ENCODE measurements around the gene MRPS12. TPM values are rescaled to one million over a fixed set of nuclear protein-coding genes. Genes with fewer than 3 reads are reported as not detected.

Gene MRPS12
- total and polyA plus RNA-seq, 4 donors, result 14.3 to 33.3 (median 20.4) TPM

DNA sequence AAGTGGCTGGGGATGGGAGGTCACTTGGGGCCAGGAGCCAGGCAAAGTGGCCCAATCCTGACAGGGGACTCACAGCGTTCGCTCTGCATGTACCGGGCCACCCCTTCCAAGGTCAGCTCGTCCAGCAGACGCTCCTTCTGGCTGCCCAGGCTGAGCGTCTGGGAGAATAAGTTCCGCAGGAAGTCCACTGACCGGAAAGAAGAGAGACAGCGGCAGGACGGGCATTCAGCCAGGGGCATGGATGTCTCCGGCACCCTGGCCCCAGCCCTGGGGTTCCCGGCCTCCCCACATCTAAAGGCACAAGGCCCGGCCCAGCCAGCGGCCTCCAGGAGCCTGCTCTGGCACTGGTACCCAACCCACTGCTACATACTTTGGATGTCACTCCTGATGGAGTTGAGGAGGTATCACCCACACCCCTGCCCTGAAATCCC, 37.4 kb upstream of the MRPS12 start:
- intact Hi-C loops (cut with DNase I), result no loop called here
- no peaks in the 10 kb centered on the region for H3K4me1 ChIP-seq (ENCODE audit: control insufficient read depth in 1 of 2, insufficient read depth in 2 of 2, low read length in 2 of 2)
- H3K36me3 ChIP-seq (ENCODE audit: control insufficient read depth in 1 of 2, insufficient read depth in 2 of 2, low read length in 1 of 2), result peaks cover 0 to 6% of the 10 kb centered on the region in 2 donors
- WGBS, 2 donors, result 94 to 97% methylated on average over 14 of the region's 14 CpGs
- H3K4me3 ChIP-seq (ENCODE audit: low read length in 2 of 2), result no peak overlapping the region
- no peak for DNase-seq
- no peak for ATAC-seq (ENCODE audit: low FRiP score)
- no peaks in the 10 kb centered on the region for H3K9me3 ChIP-seq (ENCODE audit: control insufficient read depth, low read length)
- no peak overlapping the region for H3K27ac ChIP-seq (ENCODE audit: low read depth in 1 of 2, low read length in 2 of 2)
- no peaks in the 10 kb centered on the region for H3K27me3 ChIP-seq (ENCODE audit: control insufficient read depth in 1 of 2, insufficient read depth in 2 of 2, low read length in 1 of 2)

DNA sequence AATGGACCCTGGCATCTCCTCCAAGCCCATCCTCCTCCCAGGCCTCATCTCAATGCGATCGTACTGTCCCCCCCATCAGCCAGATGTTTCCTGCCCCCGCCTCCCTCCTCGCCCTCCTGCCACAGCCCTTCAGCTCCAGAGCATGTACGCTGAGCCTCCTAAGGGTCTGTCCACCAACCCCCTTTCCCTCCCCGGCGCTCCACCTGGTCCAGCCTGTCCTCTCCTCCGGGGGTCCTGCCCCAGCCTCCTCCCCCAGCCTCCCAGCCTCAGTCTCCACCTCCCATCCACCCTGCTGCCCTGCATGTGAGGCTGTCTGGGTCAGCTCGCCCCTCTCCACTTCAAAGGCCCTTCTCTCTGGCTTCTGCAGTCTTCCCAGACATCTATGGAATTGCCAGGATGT, 35.8 kb upstream of the MRPS12 start:
- Histone ChIP-seq H3K4me1 (ENCODE audit: control insufficient read depth in 1 of 2, insufficient read depth in 2 of 2, low read length in 2 of 2) (no peaks in the 10 kb centered on the region), H3K36me3 (ENCODE audit: control insufficient read depth in 1 of 2, insufficient read depth in 2 of 2, low read length in 1 of 2) (peaks cover 0 to 2% of the 10 kb centered on the region in 2 donors), H3K27ac (ENCODE audit: low read depth in 1 of 2, low read length in 2 of 2) (no peak overlapping the region), H3K4me3 (ENCODE audit: low read length in 2 of 2) (no peak overlapping the region), H3K27me3 (ENCODE audit: control insufficient read depth in 1 of 2, insufficient read depth in 2 of 2, low read length in 1 of 2) (no peaks in the 10 kb centered on the region), H3K9me3 (ENCODE audit: control insufficient read depth, low read length) (no peaks in the 10 kb centered on the region)
- WGBS, 2 donors, result 81 to 84% methylated on average over 9 of the region's 9 CpGs
- intact Hi-C loops (cut with DNase I), result no loop called here
- no peak for DNase-seq
- no peak for ATAC-seq (ENCODE audit: low FRiP score)

DNA sequence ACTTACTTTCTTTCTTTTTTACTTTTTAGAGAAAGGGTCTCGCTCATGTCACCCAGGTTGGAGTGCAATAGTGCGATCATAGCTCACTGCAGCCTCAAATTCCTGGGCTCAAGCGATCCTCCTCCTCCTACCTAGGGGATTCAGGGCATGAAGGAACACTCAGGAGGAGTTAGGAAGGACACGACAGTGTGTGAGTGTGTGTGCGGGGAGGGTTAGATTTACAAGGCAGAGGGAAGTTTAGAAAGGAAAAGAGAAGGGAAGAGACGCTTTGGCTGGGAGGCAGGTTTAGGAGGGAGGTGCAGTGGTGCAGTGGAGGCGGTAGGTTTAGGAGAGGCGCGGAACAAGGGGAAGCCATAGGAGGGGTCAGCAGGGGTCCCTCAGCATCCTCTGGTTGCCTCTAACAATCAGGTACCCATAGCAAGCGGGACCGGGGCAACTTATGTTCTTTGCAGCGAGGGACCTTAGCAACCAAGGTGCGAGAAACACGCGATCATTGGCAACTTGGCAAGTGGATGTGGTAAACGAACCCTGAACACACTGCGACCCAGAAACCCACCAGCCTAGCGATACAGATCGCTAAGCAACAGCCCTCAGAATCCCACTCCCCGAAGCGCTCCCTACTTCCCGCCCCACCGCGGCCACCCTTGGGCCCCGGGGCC, 31.8 kb upstream of the MRPS12 start:
- peak; percentile 2 for ATAC-seq (ENCODE audit: low FRiP score)

DNA sequence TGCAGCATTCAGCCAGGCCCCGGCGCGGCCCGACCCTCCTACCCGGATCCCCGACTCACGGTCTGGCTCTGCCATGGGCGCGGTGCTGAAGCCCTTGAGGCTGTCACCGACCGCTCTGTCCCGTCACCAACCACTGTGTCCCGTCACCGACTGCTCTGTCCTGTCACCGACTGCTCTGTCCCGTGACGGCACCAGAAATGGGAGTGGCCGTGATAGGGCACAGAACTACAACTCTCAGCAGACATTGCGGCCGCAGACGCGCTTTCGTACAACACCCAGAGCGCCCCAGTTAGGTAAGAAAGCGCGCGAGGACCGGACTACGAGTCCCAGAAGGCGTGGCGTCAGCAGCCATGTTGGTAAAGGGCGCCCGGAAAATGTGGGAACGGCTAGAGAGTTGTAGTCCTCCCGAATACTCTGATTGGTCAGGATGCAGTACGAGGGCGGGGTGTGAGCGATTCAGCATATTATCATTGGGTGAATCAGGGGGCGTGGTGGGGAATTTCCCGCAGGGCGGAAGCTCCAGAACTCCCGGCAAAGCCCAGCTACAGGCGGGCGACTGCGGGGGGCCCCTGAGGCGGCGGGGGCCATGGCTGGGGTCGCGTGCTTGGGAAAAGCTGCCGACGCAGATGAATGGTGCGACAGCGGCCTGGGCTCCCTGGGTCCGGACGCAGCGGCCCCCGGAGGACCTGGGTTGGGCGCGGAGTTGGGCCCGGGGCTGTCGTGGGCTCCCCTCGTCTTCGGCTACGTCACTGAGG, 31.1 kb upstream of the MRPS12 start, which contains the start of the genes NFKBIB and SIRT2:
TSS of gene NFKBIB (plus strand) at position 523 of the 755 bp plus-strand sequence. CDS start at position 587, 64 bp downstream.
TSS of gene SIRT2 (minus strand) at position 172 of the 755 bp plus-strand sequence. CDS start at position 75, 97 bp downstream.
- DNase-seq (peak; percentile 99 to 100), ATAC-seq (ENCODE audit: low FRiP score) (peak; percentile 98)
- Histone ChIP-seq H3K4me1 (ENCODE audit: control insufficient read depth in 1 of 2, insufficient read depth in 2 of 2, low read length in 2 of 2) (no peaks in the 10 kb centered on the region), H3K36me3 (ENCODE audit: control insufficient read depth in 1 of 2, insufficient read depth in 2 of 2, low read length in 1 of 2) (no peaks in the 10 kb centered on the region), H3K27me3 (ENCODE audit: control insufficient read depth in 1 of 2, insufficient read depth in 2 of 2, low read length in 1 of 2) (no peaks in the 10 kb centered on the region), H3K4me3 (ENCODE audit: low read length in 2 of 2) (peak within 1 kb of the TSS; percentile 56 to 92), H3K27ac (ENCODE audit: low read depth in 1 of 2, low read length in 2 of 2) (peak within 1 kb of the TSS in 1 of 2 donors; percentile 24), H3K9me3 (ENCODE audit: control insufficient read depth, low read length) (no peaks in the 10 kb centered on the region)
- intact Hi-C loops (cut with DNase I), result loop anchor here in 1 of 2 donors (2.0 kb wide), 1 partner anchor 29 kb away; no protein-coding TSS in a partner anchor
- WGBS, 2 donors, result 0% methylated on average over 63 to 64 of the region's 64 CpGs

More for the DNA sequence above, 31.8 kb upstream of the MRPS12 start:
- Histone ChIP-seq H3K27ac (ENCODE audit: low read depth in 1 of 2, low read length in 2 of 2) (peak overlapping the region in 1 of 2 donors; percentile 1), H3K27me3 (ENCODE audit: control insufficient read depth in 1 of 2, insufficient read depth in 2 of 2, low read length in 1 of 2) (no peaks in the 10 kb centered on the region), H3K9me3 (ENCODE audit: control insufficient read depth, low read length) (no peaks in the 10 kb centered on the region), H3K4me1 (ENCODE audit: control insufficient read depth in 1 of 2, insufficient read depth in 2 of 2, low read length in 2 of 2) (no peaks in the 10 kb centered on the region), H3K4me3 (ENCODE audit: low read length in 2 of 2) (peak overlapping the region; percentile 56 to 64), H3K36me3 (ENCODE audit: control insufficient read depth in 1 of 2, insufficient read depth in 2 of 2, low read length in 1 of 2) (no peaks in the 10 kb centered on the region)
- no peak for DNase-seq
- 4 to 5% methylated on average over 24 to 25 of the region's 25 CpGs for WGBS, 2 donors
- intact Hi-C loops (cut with DNase I), result no loop called here

DNA sequence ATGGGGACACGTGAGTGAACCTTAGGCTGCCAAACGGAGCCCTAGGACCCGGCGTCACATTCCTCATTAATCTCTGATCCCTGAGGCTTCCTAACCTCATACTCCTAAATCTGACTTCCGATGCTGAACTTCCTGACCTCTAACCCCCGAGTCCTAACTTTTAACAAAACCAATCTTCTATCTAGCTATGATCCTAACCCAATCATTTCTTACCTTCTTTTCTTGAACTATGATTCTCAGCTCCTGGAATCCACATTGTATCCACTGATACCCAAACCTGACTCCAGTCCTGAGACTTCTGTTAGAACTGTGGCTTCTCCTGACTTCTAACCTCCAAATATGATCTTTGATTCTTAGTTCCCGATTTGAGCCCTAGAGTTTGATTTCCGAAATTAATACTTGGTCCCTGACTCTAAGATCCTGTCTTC, 30.5 kb upstream of the MRPS12 start:
- Histone ChIP-seq H3K27ac (ENCODE audit: low read depth in 1 of 2, low read length in 2 of 2) (peak overlapping the region in 1 of 2 donors; percentile 24), H3K4me1 (ENCODE audit: control insufficient read depth in 1 of 2, insufficient read depth in 2 of 2, low read length in 2 of 2) (no peaks in the 10 kb centered on the region), H3K27me3 (ENCODE audit: control insufficient read depth in 1 of 2, insufficient read depth in 2 of 2, low read length in 1 of 2) (no peaks in the 10 kb centered on the region), H3K4me3 (ENCODE audit: low read length in 2 of 2) (peak overlapping the region; percentile 48 to 92), H3K9me3 (ENCODE audit: control insufficient read depth, low read length) (no peaks in the 10 kb centered on the region), H3K36me3 (ENCODE audit: control insufficient read depth in 1 of 2, insufficient read depth in 2 of 2, low read length in 1 of 2) (peaks cover 0 to 3% of the 10 kb centered on the region in 2 donors)
- intact Hi-C loops (cut with DNase I), result loop anchor here in 1 of 2 donors (2.0 kb wide), 1 partner anchor 29 kb away; no protein-coding TSS in a partner anchor
- ATAC-seq (ENCODE audit: low FRiP score) (no peak), DNase-seq (no peak)
- 2 to 4% methylated on average over 8 of the region's 8 CpGs for WGBS, 2 donors

DNA sequence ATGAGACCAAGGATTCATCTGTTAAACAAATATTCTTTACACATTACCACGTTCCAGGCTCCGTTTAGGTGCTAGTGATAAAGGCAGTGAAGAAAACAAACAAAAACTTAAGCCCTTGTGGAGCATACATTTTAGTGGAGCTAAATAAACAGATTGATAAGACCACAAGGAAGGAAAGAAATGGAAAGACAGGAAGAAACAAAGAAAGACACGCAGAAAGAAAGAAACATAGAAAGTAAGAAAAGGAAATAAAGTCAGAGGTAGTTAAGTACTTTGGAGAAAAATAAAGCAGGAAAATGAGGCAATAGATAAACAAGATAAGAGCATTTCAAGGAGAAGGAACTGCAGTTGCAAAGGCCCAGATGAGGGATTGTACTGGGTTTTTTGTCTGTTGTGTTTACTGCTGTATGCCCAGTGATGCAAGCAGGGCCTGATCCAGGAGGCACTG, 30.0 kb upstream of the MRPS12 start:
- H3K27me3 ChIP-seq (ENCODE audit: control insufficient read depth in 1 of 2, insufficient read depth in 2 of 2, low read length in 1 of 2), result no peaks in the 10 kb centered on the region

DNA sequence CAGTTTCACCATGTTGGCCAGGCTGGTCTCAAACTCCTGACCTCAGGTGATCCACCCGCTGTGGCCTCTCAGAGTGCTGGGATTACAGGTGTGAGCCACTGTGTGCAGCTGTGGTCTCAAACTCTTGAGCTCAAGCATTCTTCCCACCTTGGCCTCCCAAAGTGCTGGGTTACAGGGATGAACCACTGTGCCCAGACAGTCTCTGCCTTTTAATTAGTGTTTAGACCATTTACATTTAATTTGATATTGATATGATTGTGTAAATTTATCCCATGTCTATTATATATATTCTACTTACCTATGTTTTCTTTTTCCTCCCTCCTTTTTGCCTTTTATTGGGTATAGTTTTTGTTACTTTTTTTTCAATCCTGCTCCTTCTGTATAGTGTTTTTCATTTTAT, 29.1 kb upstream of the MRPS12 start:
- 98 to 100% methylated on average over 1 of the region's 1 CpG for WGBS, 2 donors
- no peak overlapping the region for H3K27ac ChIP-seq (ENCODE audit: low read depth in 1 of 2, low read length in 2 of 2)
- H3K9me3 ChIP-seq (ENCODE audit: control insufficient read depth, low read length), result no peaks in the 10 kb centered on the region
- no peaks in the 10 kb centered on the region for H3K27me3 ChIP-seq (ENCODE audit: control insufficient read depth in 1 of 2, insufficient read depth in 2 of 2, low read length in 1 of 2)
- no peaks in the 10 kb centered on the region for H3K4me1 ChIP-seq (ENCODE audit: control insufficient read depth in 1 of 2, insufficient read depth in 2 of 2, low read length in 2 of 2)
- intact Hi-C loops (cut with DNase I), result loop anchor here in 1 of 2 donors (2.0 kb wide), 1 partner anchor 27 kb away; no protein-coding TSS in a partner anchor
- DNase-seq (no peak), ATAC-seq (ENCODE audit: low FRiP score) (no peak)
- no peak overlapping the region for H3K4me3 ChIP-seq (ENCODE audit: low read length in 2 of 2)
- H3K36me3 ChIP-seq (ENCODE audit: control insufficient read depth in 1 of 2, insufficient read depth in 2 of 2, low read length in 1 of 2), result peaks cover 0 to 5% of the 10 kb centered on the region in 2 donors

More for the DNA sequence above, 30.0 kb upstream of the MRPS12 start:
- Histone ChIP-seq H3K9me3 (ENCODE audit: control insufficient read depth, low read length) (no peaks in the 10 kb centered on the region), H3K4me1 (ENCODE audit: control insufficient read depth in 1 of 2, insufficient read depth in 2 of 2, low read length in 2 of 2) (no peaks in the 10 kb centered on the region), H3K4me3 (ENCODE audit: low read length in 2 of 2) (no peak overlapping the region), H3K36me3 (ENCODE audit: control insufficient read depth in 1 of 2, insufficient read depth in 2 of 2, low read length in 1 of 2) (peaks cover 0 to 5% of the 10 kb centered on the region in 2 donors), H3K27ac (ENCODE audit: low read depth in 1 of 2, low read length in 2 of 2) (no peak overlapping the region)
- intact Hi-C loops (cut with DNase I), result loop anchor here in 1 of 2 donors (2.0 kb wide), 1 partner anchor 28 kb away; no protein-coding TSS in a partner anchor
- 26 to 35% methylated on average over 3 of the region's 3 CpGs for WGBS, 2 donors
- no peak for DNase-seq
- ATAC-seq (ENCODE audit: low FRiP score), result no peak

DNA sequence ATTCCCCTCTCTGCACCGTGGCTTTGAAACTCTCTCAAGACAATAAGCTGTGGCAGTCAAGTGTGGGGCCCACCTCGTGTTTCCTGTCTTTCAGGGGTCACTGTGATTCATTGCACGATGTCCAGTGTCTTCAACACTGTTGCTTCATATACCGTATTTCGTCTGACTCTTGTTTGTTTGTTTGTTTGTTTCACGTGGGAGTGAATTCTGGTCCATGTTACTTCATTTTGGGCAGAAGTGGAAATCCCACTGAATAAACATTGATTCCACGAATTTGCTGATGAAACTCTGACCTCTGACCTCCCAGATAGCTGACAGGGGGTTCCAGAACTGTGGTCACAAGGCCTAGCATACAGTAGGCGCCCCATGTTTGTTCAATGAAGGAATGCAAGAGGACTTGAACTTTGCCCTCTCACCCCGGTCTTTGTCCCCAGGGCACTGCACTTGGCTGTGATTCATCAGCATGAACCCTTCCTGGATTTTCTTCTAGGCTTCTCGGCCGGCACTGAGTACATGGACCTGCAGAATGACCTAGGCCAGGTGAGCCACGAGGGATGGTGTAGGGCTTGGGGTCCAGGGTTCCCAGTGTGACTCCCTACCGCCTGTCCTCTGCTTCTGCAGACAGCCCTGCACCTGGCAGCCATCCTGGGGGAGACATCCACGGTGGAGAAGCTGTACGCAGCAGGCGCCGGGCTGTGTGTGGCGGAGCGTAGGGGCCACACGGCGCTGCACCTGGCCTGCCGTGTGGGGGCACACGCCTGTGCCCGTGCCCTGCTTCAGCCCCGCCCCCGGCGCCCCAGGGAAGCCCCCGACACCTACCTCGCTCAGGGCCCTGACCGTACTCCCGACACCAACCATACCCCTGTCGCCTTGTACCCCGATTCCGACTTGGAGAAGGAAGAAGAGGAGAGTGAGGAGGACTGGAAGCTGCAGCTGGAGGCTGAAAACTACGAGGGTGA, 25.9 kb upstream of the MRPS12 start:
- no peak overlapping the region for H3K27ac ChIP-seq (ENCODE audit: low read depth in 1 of 2, low read length in 2 of 2)
- H3K36me3 ChIP-seq (ENCODE audit: control insufficient read depth in 1 of 2, insufficient read depth in 2 of 2, low read length in 1 of 2), result peaks cover 0 to 8% of the 10 kb centered on the region in 2 donors
- WGBS, 2 donors, result 89 to 91% methylated on average over 35 of the region's 35 CpGs
- DNase-seq (no peak), ATAC-seq (ENCODE audit: low FRiP score) (peak; percentile 13)
- intact Hi-C loops (cut with DNase I), result no loop called here
- no peaks in the 10 kb centered on the region for H3K27me3 ChIP-seq (ENCODE audit: control insufficient read depth in 1 of 2, insufficient read depth in 2 of 2, low read length in 1 of 2)
- H3K9me3 ChIP-seq (ENCODE audit: control insufficient read depth, low read length), result no peaks in the 10 kb centered on the region
- no peak overlapping the region for H3K4me3 ChIP-seq (ENCODE audit: low read length in 2 of 2)
- no peaks in the 10 kb centered on the region for H3K4me1 ChIP-seq (ENCODE audit: control insufficient read depth in 1 of 2, insufficient read depth in 2 of 2, low read length in 2 of 2)

Measured in aorta (tissue), 5 donors.